Effector memory CD4-positive, alpha-beta T cell (primary cell): Measurements from ENCODE around the gene LYST.
"Not testable (repeated sequence)": the region's sequence is repeated elsewhere in the genome, so short reads cannot be mapped to it uniquely, and the experiment has no call there.

ENCODE experiments used
- DNase-seq, 3 donors: peaks; one replicate each; pipeline ENCODE4 v3.0.0-alpha.2; 2020
- H3K27ac ChIP-seq: 2 replicates; pipeline ENCODE4 v1.7.0; 2013; ENCODE audit warnings: mild to moderate bottlenecking, low read length, moderate library complexity; ENCODE audit not compliant: insufficient read depth, poor library complexity, severe bottlenecking
- H3K27me3 ChIP-seq: replicated peaks from 2 replicates; pipeline ENCODE4 v1.7.0; 2013; ENCODE audit warnings: mild to moderate bottlenecking, low read length; ENCODE audit not compliant: insufficient read depth, control insufficient read depth, poor library complexity, severe bottlenecking
- H3K36me3 ChIP-seq: 2 replicates; pipeline ENCODE4 v1.7.0; 2013; ENCODE audit warnings: mild to moderate bottlenecking, low read length, moderate library complexity; ENCODE audit not compliant: control insufficient read depth, insufficient read depth
- H3K4me1 ChIP-seq: 2 replicates; pipeline ENCODE4 v1.7.0; 2013; ENCODE audit warnings: low read length, mild to moderate bottlenecking; ENCODE audit not compliant: control insufficient read depth, insufficient read depth, poor library complexity, severe bottlenecking
- H3K4me3 ChIP-seq: 2 replicates; pipeline ENCODE4 v1.7.0; 2013; ENCODE audit warnings: low read length, low read depth, mild to moderate bottlenecking; ENCODE audit not compliant: insufficient read depth, poor library complexity, severe bottlenecking
- H3K9me3 ChIP-seq: 2 replicates; pipeline ENCODE4 v1.7.0; 2013; ENCODE audit warnings: mild to moderate bottlenecking, low read length, moderate library complexity; ENCODE audit not compliant: control insufficient read depth

The LYST gene

GRCh38 chr1:235648954-235649367 is 217.7 kb downstream of the LYST start:
- no peak overlapping the region for H3K27ac ChIP-seq
- no peaks in the 10 kb centered on the region for H3K36me3 ChIP-seq
- H3K4me3 ChIP-seq, result peak overlapping the region; percentile 46
- peak; percentile 27 to 40 (median 36) for DNase-seq
- peaks cover 17% of the 10 kb centered on the region for H3K4me1 ChIP-seq
- peaks cover 28% of the 10 kb centered on the region for H3K27me3 ChIP-seq
- no peaks in the 10 kb centered on the region for H3K9me3 ChIP-seq

- Histone ChIP-seq H3K4me3 (no peak overlapping the region), H3K27me3 (peaks cover 28% of the 10 kb centered on the region), H3K36me3 (no peaks in the 10 kb centered on the region), H3K27ac (no peak overlapping the region), H3K4me1 (peaks cover 17% of the 10 kb centered on the region), H3K9me3 (no peaks in the 10 kb centered on the region)
- DNase-seq, result no peak
Observed at GRCh38 chr1:235648407-235648907, 218.2 kb downstream of the LYST start.

GRCh38 chr1:235647537-235647936 is 219.2 kb downstream of the LYST start:
- H3K9me3 ChIP-seq, DNase-seq, H3K4me3 ChIP-seq, H3K27ac ChIP-seq, H3K36me3 ChIP-seq: not testable (repeated sequence)
- peaks cover 28% of the 10 kb centered on the region for H3K27me3 ChIP-seq
- H3K4me1 ChIP-seq, result peaks cover 23% of the 10 kb centered on the region

GRCh38 chr1:235646463-235646862 is 220.2 kb downstream of the LYST start:
- no peak overlapping the region for H3K4me3 ChIP-seq
- no peak overlapping the region for H3K27ac ChIP-seq
- no peaks in the 10 kb centered on the region for H3K36me3 ChIP-seq
- peaks cover 27% of the 10 kb centered on the region for H3K4me1 ChIP-seq
- DNase-seq, result no peak
- peaks cover 27% of the 10 kb centered on the region for H3K27me3 ChIP-seq
- H3K9me3 ChIP-seq, result no peaks in the 10 kb centered on the region

GRCh38 chr1:235644693-235645305 is 221.9 kb downstream of the LYST start:
- Histone ChIP-seq H3K27me3 (peaks cover 13% of the 10 kb centered on the region), H3K9me3 (no peaks in the 10 kb centered on the region), H3K4me3 (no peak overlapping the region), H3K27ac (no peak overlapping the region), H3K4me1 (peaks cover 25% of the 10 kb centered on the region), H3K36me3 (no peaks in the 10 kb centered on the region)
- DNase-seq, result no peak

GRCh38 chr1:235643837-235644692 is 222.6 kb downstream of the LYST start:
- Histone ChIP-seq H3K9me3 (no peaks in the 10 kb centered on the region), H3K27me3 (peaks cover 9% of the 10 kb centered on the region), H3K36me3 (no peaks in the 10 kb centered on the region), H3K4me1 (peaks cover 21% of the 10 kb centered on the region), H3K4me3 (no peak overlapping the region), H3K27ac (no peak overlapping the region)
- DNase-seq, result no peak

GRCh38 chr1:235642943-235643371 is 223.7 kb downstream of the LYST start:
- no peaks in the 10 kb centered on the region for H3K27me3 ChIP-seq
- H3K9me3 ChIP-seq, result no peaks in the 10 kb centered on the region
- no peak for DNase-seq
- H3K27ac ChIP-seq, result peak overlapping the region; percentile 70
- no peaks in the 10 kb centered on the region for H3K36me3 ChIP-seq
- peaks cover 13% of the 10 kb centered on the region for H3K4me1 ChIP-seq
- no peak overlapping the region for H3K4me3 ChIP-seq

- peak overlapping the region; percentile 70 for H3K27ac ChIP-seq
- no peaks in the 10 kb centered on the region for H3K9me3 ChIP-seq
- peaks cover 13% of the 10 kb centered on the region for H3K4me1 ChIP-seq
- no peaks in the 10 kb centered on the region for H3K36me3 ChIP-seq
- peak; percentile 56 to 70 (median 56) for DNase-seq
- peak overlapping the region; percentile 33 for H3K4me3 ChIP-seq
- H3K27me3 ChIP-seq, result no peaks in the 10 kb centered on the region
Observed at GRCh38 chr1:235642011-235642942, 224.4 kb downstream of the LYST start.

- Histone ChIP-seq H3K27me3 (no peaks in the 10 kb centered on the region), H3K9me3 (no peaks in the 10 kb centered on the region), H3K4me1 (peaks cover 13% of the 10 kb centered on the region), H3K27ac (no peak overlapping the region), H3K36me3 (no peaks in the 10 kb centered on the region), H3K4me3 (no peak overlapping the region)
- DNase-seq, result no peak
Observed at GRCh38 chr1:235640580-235640979, 226.1 kb downstream of the LYST start.
